Stomach (tissue), 4 donors: ENCODE measurements around the gene ETV7.

Experiments used
- CTCF ChIP-seq, 7 experiments: fragments of 450-650 bp in 4 of 7; fragments of 200-600 bp in 3 of 7; sonication (generic) in 3 of 7; IDR thresholded peaks; one replicate each; pipeline ENCODE4 v1.5.1; 2016 to 2019; ENCODE audit warnings: antibody characterized with exemption in 7 of 7, control low read depth in 2 of 7, mild to moderate bottlenecking in 1 of 7
- EP300 ChIP-seq: sonication (generic); formaldehyde crosslinking; IDR thresholded peaks from one replicate; pipeline ENCODE4 v1.6.1; 2017; ENCODE audit warnings: antibody characterized with exemption
- POLR2A ChIP-seq, 4 donors: fragments of 450-650 bp; IDR thresholded peaks; one replicate each; pipeline ENCODE4 v1.6.1; 2016; ENCODE audit warnings: antibody characterized with exemption in 4 of 4, control low read depth in 2 of 4, mild to moderate bottlenecking in 1 of 4, moderate library complexity in 1 of 4
- POLR2AphosphoS5 ChIP-seq, 3 donors: sonication (generic); formaldehyde crosslinking; IDR thresholded peaks; one replicate each; pipeline ENCODE4 v1.6.1; 2016; ENCODE audit warnings: antibody characterized with exemption in 3 of 3

GRCh38 chr6:36319436-36319762 is 68.1 kb downstream of the ETV7 start:
- TF ChIP-seq POLR2AphosphoS5 (IDR thresholded peaks at IDR 0.05) (no peak), CTCF (IDR thresholded peaks at IDR 0.05) (no peak), EP300 (no peak), POLR2A (IDR thresholded peaks at IDR 0.05) (no peak)
